ENCODE results near the gene CDH13.
A peak's percentile ranks its signal among the peaks of the same experiment; 100 is the strongest.

The CDH13 gene

GRCh38 chr16:83113317-83113716, 486.5 kb downstream of the CDH13 start:
- Histone ChIP-seq H3K27me3 (ENCODE audit: insufficient read depth, poor library complexity, severe bottlenecking) (no peaks in the 10 kb centered on the region), H3K4me3 (replicated peaks; ENCODE audit: insufficient read depth, low read length) (no peak overlapping the region), H3K27ac (replicated peaks) (no peak overlapping the region)
- DNase-seq (ENCODE audit: low read depth in 1 of 2, low spot score in 1 of 2) = peak; percentile 1 to 12
- TF ChIP-seq CTCF (IDR thresholded peaks at IDR 0.05; ENCODE audit: insufficient read depth, low read length) = peak; percentile 5
- TF ChIP-seq SPI1 (IDR thresholded peaks at IDR 0.05; ENCODE audit: borderline replicate concordance, low read depth) = no peak

- Histone ChIP-seq H3K27ac (replicated peaks) (no peak overlapping the region), H3K4me3 (replicated peaks; ENCODE audit: insufficient read depth, low read length) (no peak overlapping the region), H3K27me3 (ENCODE audit: insufficient read depth, poor library complexity, severe bottlenecking) (no peaks in the 10 kb centered on the region)
- no peak for DNase-seq (ENCODE audit: low read depth in 1 of 2, low spot score in 1 of 2)
- TF ChIP-seq GABPA (IDR thresholded peaks at IDR 0.05; ENCODE audit: low read depth) = no peak
- no peak for TF ChIP-seq REST (IDR thresholded peaks at IDR 0.05; ENCODE audit: insufficient replicate concordance, low read depth)
- TF ChIP-seq SPI1 (IDR thresholded peaks at IDR 0.05; ENCODE audit: borderline replicate concordance, low read depth) = no peak
- TF ChIP-seq CTCF (IDR thresholded peaks at IDR 0.05; ENCODE audit: insufficient read depth, low read length) = no peak
- TF ChIP-seq POLR2AphosphoS5 (IDR thresholded peaks at IDR 0.05; ENCODE audit: low read depth) = no peak
Measured at GRCh38 chr16:83113811-83114210, 487.0 kb downstream of the CDH13 start.

- Histone ChIP-seq H3K4me3 (replicated peaks; ENCODE audit: insufficient read depth, low read length) (no peak overlapping the region), H3K27me3 (ENCODE audit: insufficient read depth, poor library complexity, severe bottlenecking) (no peaks in the 10 kb centered on the region), H3K27ac (replicated peaks) (no peak overlapping the region)
- no peak for DNase-seq (ENCODE audit: low read depth in 1 of 2, low spot score in 1 of 2)
- no peak for TF ChIP-seq CTCF (IDR thresholded peaks at IDR 0.05; ENCODE audit: insufficient read depth, low read length)
- no peak for TF ChIP-seq GABPA (IDR thresholded peaks at IDR 0.05; ENCODE audit: low read depth)
- no peak for TF ChIP-seq POLR2AphosphoS5 (IDR thresholded peaks at IDR 0.05; ENCODE audit: low read depth)
- no peak for TF ChIP-seq REST (IDR thresholded peaks at IDR 0.05; ENCODE audit: insufficient replicate concordance, low read depth)
- no peak for TF ChIP-seq SPI1 (IDR thresholded peaks at IDR 0.05; ENCODE audit: borderline replicate concordance, low read depth)
Measured at GRCh38 chr16:83115491-83116232, 488.9 kb downstream of the CDH13 start.
